GM12892 (cell line): Measurements from ENCODE around the gene GLIS1.

Experiments
- POLR2A ChIP-seq: IDR thresholded peaks from 2 replicates; pipeline ENCODE4 v1.6.1; 2011; ENCODE audit warnings: low read depth, low read length, control low read depth
- POLR2AphosphoS5 ChIP-seq: IDR thresholded peaks from 2 replicates; pipeline ENCODE4 v1.6.1; 2011; ENCODE audit warnings: low read depth, low read length, control low read depth
- TAF1 ChIP-seq: IDR thresholded peaks from 2 replicates; pipeline ENCODE4 v1.6.1; 2011; ENCODE audit warnings: low read depth, mild to moderate bottlenecking, control low read depth, low read length, borderline replicate concordance

GRCh38 chr1:53553734-53554509, 185.0 kb downstream of the GLIS1 start:
- TF ChIP-seq POLR2A (no peak), POLR2AphosphoS5 (no peak), TAF1 (no peak)
